Osteoblast (primary cell): ENCODE data around the gene OGDH. TPM values are rescaled to one million over a fixed set of nuclear protein-coding genes. Genes with fewer than 3 reads are reported as not detected.
"Not testable (repeated sequence)": the region's sequence is repeated elsewhere in the genome, so short reads cannot be mapped to it uniquely, and the experiment has no call there.

Experiments
- DNase-seq: peaks from one replicate; pipeline ENCODE4 v3.0.0; 2011; ENCODE audit warnings: low spot score, mixed read lengths; ENCODE audit not compliant: insufficient read length; ENCODE audit errors: missing footprints
- H2AFZ ChIP-seq: 2 replicates; pipeline ENCODE4 v1.6.0; 2011; ENCODE audit warnings: mild to moderate bottlenecking, low read length
- H3K27ac ChIP-seq: 2 replicates; pipeline ENCODE4 v1.5.1; 2011; ENCODE audit warnings: mild to moderate bottlenecking, low read depth, low read length, moderate library complexity
- H3K27me3 ChIP-seq: 2 replicates; pipeline ENCODE4 v1.6.0; 2012; ENCODE audit warnings: mild to moderate bottlenecking, control low read depth, inconsistent platforms, low read length, moderate library complexity; ENCODE audit not compliant: insufficient read depth
- H3K36me3 ChIP-seq: 2 replicates; pipeline ENCODE4 v1.5.1; 2011; ENCODE audit warnings: mild to moderate bottlenecking, low read length, control low read depth, moderate library complexity; ENCODE audit not compliant: insufficient read depth
- H3K4me1 ChIP-seq: 2 replicates; pipeline ENCODE4 v1.5.1; 2011; ENCODE audit warnings: mild to moderate bottlenecking, low read length, control low read depth, moderate library complexity; ENCODE audit not compliant: insufficient read depth
- H3K4me2 ChIP-seq: 2 replicates; pipeline ENCODE4 v1.6.0; 2011; ENCODE audit warnings: mild to moderate bottlenecking, low read length; ENCODE audit not compliant: insufficient read depth
- H3K4me3 ChIP-seq: fragments of 200-600 bp; sonication (generic); 3 replicates; pipeline ENCODE4 v1.5.1; 2012; ENCODE audit warnings: mild to moderate bottlenecking, low read length, inconsistent platforms; ENCODE audit not compliant: insufficient read depth
- H3K79me2 ChIP-seq: 2 replicates; pipeline ENCODE4 v1.6.0; 2012; ENCODE audit warnings: mild to moderate bottlenecking, low read length, control low read depth, inconsistent platforms; ENCODE audit not compliant: insufficient read depth
- H3K9me3 ChIP-seq: 2 replicates; pipeline ENCODE4 v1.5.1; 2011; ENCODE audit warnings: low read depth, low read length, control low read depth
- H4K20me1 ChIP-seq: 2 replicates; pipeline ENCODE4 v1.6.0; 2012; ENCODE audit warnings: mild to moderate bottlenecking, low read length, control low read depth; ENCODE audit not compliant: insufficient read depth
- CTCF ChIP-seq: IDR thresholded peaks from 2 replicates; pipeline ENCODE4 v1.5.1; 2011; ENCODE audit warnings: mild to moderate bottlenecking, low read depth, low read length, moderate library complexity; ENCODE audit errors: extremely low read depth
- total RNA-seq: library from RNA; depleted of rRNA; stranded (reverse); fragments of >200 nt; gene quantifications from 2 replicates; pipeline ENCODE4 v1.2.3, GENCODE V29; 2012

The OGDH gene
- total RNA-seq, 1 donor: 64.4 TPM

GRCh38 chr7:44697136-44698045 lies 91.0 kb downstream of the OGDH start:
- H3K36me3 ChIP-seq: peaks cover 56% of the 10 kb centered on the region
- no peaks in the 10 kb centered on the region for H3K27me3 ChIP-seq
- H2AFZ ChIP-seq: no peak overlapping the region
- H3K4me1 ChIP-seq: peaks cover 7% of the 10 kb centered on the region
- no peaks in the 10 kb centered on the region for H4K20me1 ChIP-seq
- no peak overlapping the region for H3K4me3 ChIP-seq
- no peak overlapping the region for H3K27ac ChIP-seq
- H3K79me2 ChIP-seq: no peaks in the 10 kb centered on the region
- DNase-seq: no peak
- no peak for TF ChIP-seq CTCF
- H3K9me3 ChIP-seq: no peaks in the 10 kb centered on the region
- no peak overlapping the region for H3K4me2 ChIP-seq

GRCh38 chr7:44698046-44698580 lies 91.7 kb downstream of the OGDH start:
- Histone ChIP-seq H3K4me3 (no peak overlapping the region), H3K4me2 (no peak overlapping the region), H3K79me2 (no peaks in the 10 kb centered on the region), H3K4me1 (peaks cover 7% of the 10 kb centered on the region), H2AFZ (no peak overlapping the region), H3K27me3 (no peaks in the 10 kb centered on the region), H3K27ac (no peak overlapping the region), H3K9me3 (no peaks in the 10 kb centered on the region), H4K20me1 (no peaks in the 10 kb centered on the region), H3K36me3 (peaks cover 56% of the 10 kb centered on the region)
- TF ChIP-seq CTCF: no peak
- no peak for DNase-seq

- not testable (repeated sequence) for H2AFZ ChIP-seq, H4K20me1 ChIP-seq, H3K9me3 ChIP-seq, H3K27me3 ChIP-seq, DNase-seq, H3K4me2 ChIP-seq, H3K4me3 ChIP-seq, H3K27ac ChIP-seq, H3K4me1 ChIP-seq, H3K79me2 ChIP-seq
- peaks cover 51% of the 10 kb centered on the region for H3K36me3 ChIP-seq
Measured at GRCh38 chr7:44699598-44699997, 93.2 kb downstream of the OGDH start.

GRCh38 chr7:44700322-44700721 lies 93.9 kb downstream of the OGDH start:
- H2AFZ ChIP-seq: no peak overlapping the region
- H4K20me1 ChIP-seq: no peaks in the 10 kb centered on the region
- no peaks in the 10 kb centered on the region for H3K79me2 ChIP-seq
- no peak overlapping the region for H3K27ac ChIP-seq
- peaks cover 46% of the 10 kb centered on the region for H3K36me3 ChIP-seq
- H3K27me3 ChIP-seq: no peaks in the 10 kb centered on the region
- H3K4me1 ChIP-seq: no peaks in the 10 kb centered on the region
- no peak overlapping the region for H3K4me2 ChIP-seq
- TF ChIP-seq CTCF: no peak
- H3K4me3 ChIP-seq: no peak overlapping the region
- H3K9me3 ChIP-seq: no peaks in the 10 kb centered on the region
- DNase-seq: no peak

GRCh38 chr7:44703391-44703790 lies 97.0 kb downstream of the OGDH start:
- peaks cover 27% of the 10 kb centered on the region for H3K36me3 ChIP-seq
- not testable (repeated sequence) for H3K4me1 ChIP-seq, H3K27me3 ChIP-seq, H3K4me2 ChIP-seq, H3K9me3 ChIP-seq, H2AFZ ChIP-seq, H3K4me3 ChIP-seq, H4K20me1 ChIP-seq, DNase-seq, H3K27ac ChIP-seq, H3K79me2 ChIP-seq
